GM10266 (cell line): ENCODE results near the gene CD44.

ENCODE experiments used
- DNase-seq: peaks from one replicate; pipeline ENCODE4 v3.0.0; 2012; ENCODE audit errors: extremely low spot score
- CTCF ChIP-seq: IDR thresholded peaks from 2 replicates; pipeline ENCODE4 v1.5.1; 2012; ENCODE audit warnings: mild to moderate bottlenecking, low read depth; ENCODE audit not compliant: control insufficient read depth, insufficient read depth; ENCODE audit errors: missing control alignments

Gene CD44

GRCh38 chr11:35233518-35233917 lies 94.5 kb downstream of the CD44 start:
- no peak for DNase-seq
- no peak for TF ChIP-seq CTCF

GRCh38 chr11:35234460-35235156 lies 95.6 kb downstream of the CD44 start:
- no peak for DNase-seq
- no peak for TF ChIP-seq CTCF

GRCh38 chr11:35235157-35235468 lies 96.1 kb downstream of the CD44 start:
- no peak for TF ChIP-seq CTCF
- no peak for DNase-seq

GRCh38 chr11:35235498-35235897 lies 96.5 kb downstream of the CD44 start:
- no peak for DNase-seq
- TF ChIP-seq CTCF = no peak

- no peak for TF ChIP-seq CTCF
- no peak for DNase-seq
These were observed 97.1 kb downstream of the CD44 start for GRCh38 chr11:35235936-35236666.

- no peak for DNase-seq
- no peak for TF ChIP-seq CTCF
These were observed 97.7 kb downstream of the CD44 start for GRCh38 chr11:35236667-35237003.

GRCh38 chr11:35237351-35237750 lies 98.4 kb downstream of the CD44 start:
- TF ChIP-seq CTCF = no peak
- DNase-seq = no peak
